ENCODE data around the gene UBAP2L.
A peak's percentile ranks its signal among the peaks of the same experiment; 100 is the strongest.

DNA sequence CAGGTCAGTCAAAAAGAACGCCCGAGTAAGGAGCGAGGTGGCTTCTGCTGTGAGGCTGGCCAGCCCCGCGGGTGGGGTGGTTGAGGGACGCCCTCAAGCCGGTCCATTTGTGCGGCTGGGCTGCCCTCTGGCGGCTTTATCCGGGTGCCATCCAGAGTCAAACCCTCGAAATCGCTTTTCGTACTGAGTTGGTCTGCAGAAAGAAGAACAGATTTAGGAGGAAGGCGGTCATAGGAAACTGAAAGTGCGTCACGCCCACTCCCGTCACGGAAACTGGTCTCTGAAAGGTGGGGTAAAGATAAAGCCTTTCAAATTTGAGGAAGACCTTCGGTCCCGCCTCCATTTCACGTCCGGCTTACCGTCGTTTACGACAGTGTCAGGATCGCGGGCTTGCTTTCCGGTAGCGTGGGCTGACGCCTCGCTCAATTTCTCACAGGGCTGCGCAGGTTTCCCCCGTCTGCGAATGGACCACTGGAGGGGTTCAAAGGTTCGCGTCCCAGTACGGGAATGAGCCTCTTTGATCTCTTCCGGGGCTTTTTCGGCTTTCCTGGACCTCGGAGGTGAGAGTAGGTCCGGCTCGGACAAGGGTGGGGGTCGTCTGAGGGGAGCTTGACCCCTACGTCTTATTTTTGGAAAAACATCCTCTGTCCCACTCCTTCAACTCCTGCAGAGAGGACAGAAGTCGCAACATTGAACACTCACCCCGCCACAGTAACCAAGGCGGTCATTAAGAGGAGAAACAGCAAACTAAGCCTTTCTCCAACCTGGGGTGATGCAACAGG is 51.7 kb downstream of the UBAP2L start, which contains the start of gene HAX1:
- TF ChIP-seq, protein P1, sequence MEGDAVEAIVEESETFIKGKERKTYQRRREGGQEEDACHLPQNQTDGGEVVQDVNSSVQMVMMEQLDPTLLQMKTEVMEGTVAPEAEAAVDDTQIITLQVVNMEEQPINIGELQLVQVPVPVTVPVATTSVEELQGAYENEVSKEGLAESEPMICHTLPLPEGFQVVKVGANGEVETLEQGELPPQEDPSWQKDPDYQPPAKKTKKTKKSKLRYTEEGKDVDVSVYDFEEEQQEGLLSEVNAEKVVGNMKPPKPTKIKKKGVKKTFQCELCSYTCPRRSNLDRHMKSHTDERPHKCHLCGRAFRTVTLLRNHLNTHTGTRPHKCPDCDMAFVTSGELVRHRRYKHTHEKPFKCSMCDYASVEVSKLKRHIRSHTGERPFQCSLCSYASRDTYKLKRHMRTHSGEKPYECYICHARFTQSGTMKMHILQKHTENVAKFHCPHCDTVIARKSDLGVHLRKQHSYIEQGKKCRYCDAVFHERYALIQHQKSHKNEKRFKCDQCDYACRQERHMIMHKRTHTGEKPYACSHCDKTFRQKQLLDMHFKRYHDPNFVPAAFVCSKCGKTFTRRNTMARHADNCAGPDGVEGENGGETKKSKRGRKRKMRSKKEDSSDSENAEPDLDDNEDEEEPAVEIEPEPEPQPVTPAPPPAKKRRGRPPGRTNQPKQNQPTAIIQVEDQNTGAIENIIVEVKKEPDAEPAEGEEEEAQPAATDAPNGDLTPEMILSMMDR (IDR thresholded peaks at IDR 0.05), result peak; percentile 48 to 90 (median 89)
- peak; percentile 75 to 96 (median 81) for TF ChIP-seq POLR2AphosphoS5 (IDR thresholded peaks at IDR 0.05)

Data from breast epithelium (tissue), 3 donors.